ENCODE data around the gene TCHP.

DNA sequence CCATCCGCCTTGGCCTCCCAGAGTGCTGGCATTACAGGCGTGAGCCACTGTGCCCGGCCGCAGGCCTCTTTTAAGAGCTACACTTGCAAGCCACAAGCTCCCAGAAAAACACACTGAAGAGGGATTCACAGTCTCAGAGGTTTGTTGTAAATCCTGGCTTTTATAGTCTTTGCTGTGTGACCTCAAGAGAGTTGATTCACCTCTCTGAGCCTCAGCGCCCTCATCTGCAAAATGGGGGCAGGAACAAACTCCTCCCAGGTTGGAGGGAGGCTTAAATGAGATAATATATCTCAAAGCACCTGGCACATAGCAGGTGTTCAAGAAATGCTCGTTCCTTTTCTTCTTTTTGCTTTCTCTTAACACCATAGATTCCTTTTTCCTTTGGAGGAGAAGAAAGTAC is 3.9 kb upstream of the TCHP start:
- TF ChIP-seq GATA2 (IDR thresholded peaks at IDR 0.05; ENCODE audit: low read depth, low read length) = no peak
- TF ChIP-seq GATA3 (IDR thresholded peaks at IDR 0.05; ENCODE audit: low read depth, low read length) = no peak

Data from SH-SY5Y (cell line).